Measurements from ENCODE around the gene TEX12. TPM values are rescaled to one million over a fixed set of nuclear protein-coding genes. Genes with fewer than 3 reads are reported as not detected.
A peak's percentile ranks its signal among the peaks of the same experiment; 100 is the strongest.
"Not testable (repeated sequence)": the region's sequence is repeated elsewhere in the genome, so short reads cannot be mapped to it uniquely, and the experiment has no call there.

TEX12 gene
- total RNA-seq, 1 experiment from 2014 or later, result not detected

DNA sequence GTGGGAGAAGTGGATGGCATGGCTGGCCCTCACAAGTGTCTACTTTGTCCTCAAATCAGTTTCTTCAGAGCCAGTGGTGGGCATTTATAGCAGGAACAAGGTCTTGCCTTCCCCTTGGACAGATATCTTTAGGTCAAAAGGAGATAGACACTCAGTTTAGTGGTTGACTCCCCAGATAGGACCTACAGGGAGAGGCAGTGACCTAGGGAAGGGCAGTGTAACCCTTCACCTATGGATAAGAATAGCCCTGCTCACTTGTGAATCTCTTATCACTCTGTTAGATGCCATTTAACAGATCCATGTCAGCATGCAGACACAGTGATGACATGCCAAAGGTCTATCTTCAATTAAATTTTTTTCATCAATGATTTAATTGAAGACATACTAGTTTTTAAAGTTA is 19.1 kb downstream of the TEX12 start:
- H3K36me3 ChIP-seq, result no peaks in the 10 kb centered on the region
- DNase-seq, result no peak
- H3K4me3 ChIP-seq, result no peak overlapping the region
- H3K27me3 ChIP-seq, result no peaks in the 10 kb centered on the region
- H3K9me3 ChIP-seq, result no peaks in the 10 kb centered on the region

- DNase-seq, result peak; percentile 74
These were observed 27.9 kb downstream of the TEX12 start for GRCh38 chr11:112195113-112195512.

DNA sequence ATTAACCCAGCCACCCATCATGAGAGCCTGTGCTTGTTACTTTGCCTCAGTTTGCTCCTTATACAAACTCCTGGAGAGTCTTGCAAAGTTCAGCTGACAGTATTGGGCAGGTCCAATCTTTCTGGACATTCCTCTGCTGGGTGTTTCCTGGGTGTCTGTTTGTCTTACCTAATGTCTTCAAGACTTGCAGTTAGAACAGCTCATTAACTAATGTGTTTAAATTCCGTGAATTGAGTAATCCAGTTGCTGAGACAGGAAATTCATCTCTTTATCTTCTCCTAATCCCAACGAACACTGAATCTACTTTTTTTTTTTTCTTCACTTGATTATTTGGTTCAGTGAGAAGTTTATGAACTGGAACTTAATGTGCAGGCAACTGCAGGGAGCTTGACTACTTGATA is 28.8 kb downstream of the TEX12 start:
- H3K36me3 ChIP-seq, result no peaks in the 10 kb centered on the region
- no peaks in the 10 kb centered on the region for H3K9me3 ChIP-seq
- H3K27me3 ChIP-seq, result no peaks in the 10 kb centered on the region
- DNase-seq, result peak; percentile 18
- no peak overlapping the region for H3K4me3 ChIP-seq

More at GRCh38 chr11:112195113-112195512, 27.9 kb downstream of the TEX12 start:
- not testable (repeated sequence) for H3K4me3 ChIP-seq, H3K27me3 ChIP-seq, H3K36me3 ChIP-seq, H3K9me3 ChIP-seq

DNA sequence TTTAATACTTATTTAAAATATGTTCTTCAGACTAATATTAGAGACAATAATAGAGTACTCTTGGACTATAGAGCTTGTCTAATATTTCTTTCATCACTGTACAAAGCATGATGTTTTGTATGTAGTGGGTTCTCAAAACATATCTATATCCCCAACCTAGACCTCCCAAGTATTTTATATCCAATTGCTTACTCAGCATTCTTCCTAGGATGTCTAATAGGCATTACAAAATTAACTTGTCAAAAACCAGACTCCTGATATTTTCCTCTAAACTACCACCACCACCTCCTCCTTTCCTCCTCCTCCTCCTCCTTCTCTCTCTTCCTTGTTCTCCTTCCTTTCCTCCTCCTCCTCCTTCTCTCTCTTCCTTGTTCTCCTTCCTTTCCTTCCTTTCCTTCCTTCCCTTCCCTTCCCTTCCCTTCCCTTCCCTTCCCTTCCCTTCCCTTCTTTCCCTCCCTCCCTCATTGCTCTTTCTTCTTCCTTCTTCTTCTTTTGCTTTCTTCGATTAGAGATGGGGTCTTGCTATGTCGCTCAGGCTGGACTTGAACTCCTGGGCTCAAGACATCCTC is 29.4 kb downstream of the TEX12 start:
- H3K9me3 ChIP-seq, result no peaks in the 10 kb centered on the region

DNA sequence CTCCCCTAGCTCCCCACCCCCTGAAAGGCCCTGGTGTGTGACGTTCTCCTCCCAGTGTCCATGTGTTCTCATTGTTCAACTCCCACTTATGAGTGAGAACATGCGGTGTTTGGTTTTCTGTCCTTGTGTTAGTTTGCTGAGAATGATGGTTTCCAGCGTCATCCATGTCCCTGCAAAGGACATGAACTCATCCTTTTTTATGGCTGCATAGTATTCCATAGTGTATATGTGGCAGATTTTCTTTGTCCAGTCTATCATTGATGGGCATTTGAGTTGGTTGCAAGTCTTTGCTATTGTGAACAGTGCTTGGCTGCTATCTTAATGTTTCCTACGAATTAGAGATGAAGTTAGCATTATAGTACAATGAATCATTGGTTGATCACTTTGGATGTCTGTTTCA is 31.9 kb downstream of the TEX12 start:
- H3K4me3 ChIP-seq, DNase-seq, H3K27me3 ChIP-seq, H3K9me3 ChIP-seq, H3K36me3 ChIP-seq: not testable (repeated sequence)

More for the DNA sequence above, 29.4 kb downstream of the TEX12 start:
- H3K36me3 ChIP-seq, result no peaks in the 10 kb centered on the region
- H3K4me3 ChIP-seq, result no peak overlapping the region
- H3K27me3 ChIP-seq, result no peaks in the 10 kb centered on the region
- no peak for DNase-seq

GRCh38 chr11:112200252-112200651 is 33.1 kb downstream of the TEX12 start:
- no peaks in the 10 kb centered on the region for H3K27me3 ChIP-seq
- H3K36me3 ChIP-seq, result no peaks in the 10 kb centered on the region
- H3K4me3 ChIP-seq, result no peak overlapping the region
- no peaks in the 10 kb centered on the region for H3K9me3 ChIP-seq
- no peak for DNase-seq

- no peak for DNase-seq
- H3K36me3 ChIP-seq, result no peaks in the 10 kb centered on the region
- H3K27me3 ChIP-seq, result no peaks in the 10 kb centered on the region
- no peaks in the 10 kb centered on the region for H3K9me3 ChIP-seq
- no peak overlapping the region for H3K4me3 ChIP-seq
These were observed 38.9 kb downstream of the TEX12 start for GRCh38 chr11:112206071-112206470.

- no peaks in the 10 kb centered on the region for H3K9me3 ChIP-seq
- DNase-seq, result no peak
- H3K4me3 ChIP-seq, result no peak overlapping the region
- H3K27me3 ChIP-seq, result no peaks in the 10 kb centered on the region
- H3K36me3 ChIP-seq, result no peaks in the 10 kb centered on the region
These were observed 43.7 kb downstream of the TEX12 start for GRCh38 chr11:112210890-112211289.

GRCh38 chr11:112211536-112211935 is 44.4 kb downstream of the TEX12 start:
- H3K9me3 ChIP-seq, result no peaks in the 10 kb centered on the region
- no peak for DNase-seq
- H3K27me3 ChIP-seq, result no peaks in the 10 kb centered on the region
- H3K36me3 ChIP-seq, result no peaks in the 10 kb centered on the region
- H3K4me3 ChIP-seq, result no peak overlapping the region

DNA sequence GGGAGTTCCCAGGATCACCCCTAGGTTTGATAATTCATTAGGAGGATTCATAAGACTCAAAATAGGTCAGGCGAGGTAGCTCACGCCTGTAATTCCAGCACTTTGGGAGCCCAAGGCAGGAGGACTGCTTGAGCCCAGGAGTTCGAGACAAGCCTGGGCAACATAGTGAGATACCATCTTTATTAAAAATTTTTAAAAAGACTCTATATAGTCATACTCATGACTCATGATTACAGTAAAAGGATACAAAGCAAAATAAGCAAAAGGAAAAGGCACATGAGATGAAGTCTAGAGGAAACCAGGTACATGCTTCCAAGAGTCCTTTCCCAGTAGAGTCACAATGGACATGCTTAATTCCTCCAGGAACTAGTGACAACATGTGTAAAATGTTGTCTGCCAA is 45.1 kb downstream of the TEX12 start:
- Histone ChIP-seq H3K27me3 (no peaks in the 10 kb centered on the region), H3K4me3 (no peak overlapping the region), H3K9me3 (no peaks in the 10 kb centered on the region), H3K36me3 (no peaks in the 10 kb centered on the region)
- no peak for DNase-seq

- DNase-seq, result no peak
These were observed 45.5 kb downstream of the TEX12 start for GRCh38 chr11:112212710-112213109.

DNA sequence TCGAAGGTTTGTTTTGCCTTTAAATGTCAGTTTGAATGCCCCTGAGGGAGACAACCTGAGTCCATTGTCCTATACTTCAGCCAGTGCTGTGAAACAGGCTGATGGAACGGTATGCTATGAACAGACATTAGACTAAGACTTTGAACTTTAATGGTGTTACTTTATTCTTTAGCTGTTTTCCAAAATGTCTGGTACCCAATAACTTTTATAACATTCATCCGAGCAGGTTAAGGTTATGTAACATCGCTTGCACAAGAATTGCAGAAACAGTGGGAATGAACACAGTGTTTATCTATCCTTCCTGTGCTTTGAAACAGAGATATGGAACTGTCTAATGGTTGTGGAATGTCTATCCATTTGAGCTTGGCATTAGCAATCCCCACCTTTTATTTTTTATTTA is 46.6 kb downstream of the TEX12 start:
- Histone ChIP-seq H3K27me3 (no peaks in the 10 kb centered on the region), H3K9me3 (no peaks in the 10 kb centered on the region), H3K4me3 (no peak overlapping the region), H3K36me3 (no peaks in the 10 kb centered on the region)
- DNase-seq, result no peak

More at GRCh38 chr11:112212710-112213109, 45.5 kb downstream of the TEX12 start:
- Histone ChIP-seq H3K27me3 (no peaks in the 10 kb centered on the region), H3K36me3 (no peaks in the 10 kb centered on the region), H3K9me3 (no peaks in the 10 kb centered on the region), H3K4me3 (no peak overlapping the region)

DNA sequence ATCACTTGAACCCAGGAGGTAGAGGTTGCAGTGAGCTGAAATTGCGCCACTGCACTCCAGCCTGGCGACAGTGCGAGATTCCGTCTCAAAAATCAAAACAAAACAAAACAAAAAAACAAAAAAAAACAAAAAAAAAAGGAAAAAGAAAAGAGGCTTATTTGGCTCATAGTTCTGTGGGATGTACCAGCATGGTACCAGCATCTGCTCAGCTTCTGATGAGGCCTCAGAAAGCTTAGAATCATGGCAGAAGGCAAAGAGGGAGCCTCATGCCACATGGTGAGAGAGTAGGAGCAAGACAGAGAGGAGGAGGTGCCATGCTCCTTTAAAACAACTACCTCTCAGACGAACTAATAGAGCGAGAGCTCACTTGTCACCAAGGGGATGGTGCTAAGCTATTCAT is 48.4 kb downstream of the TEX12 start:
- H3K9me3 ChIP-seq, result no peaks in the 10 kb centered on the region
- no peak for DNase-seq
- H3K36me3 ChIP-seq, result no peaks in the 10 kb centered on the region
- H3K27me3 ChIP-seq, result no peaks in the 10 kb centered on the region
- no peak overlapping the region for H3K4me3 ChIP-seq

GRCh38 chr11:112216561-112217105 is 49.5 kb downstream of the TEX12 start:
- no peak for DNase-seq
- no peak overlapping the region for H3K4me3 ChIP-seq
- H3K27me3 ChIP-seq, result no peaks in the 10 kb centered on the region
- H3K9me3 ChIP-seq, result no peaks in the 10 kb centered on the region
- no peaks in the 10 kb centered on the region for H3K36me3 ChIP-seq

- DNase-seq, result no peak
- Histone ChIP-seq H3K4me3 (no peak overlapping the region), H3K36me3 (no peaks in the 10 kb centered on the region), H3K27me3 (no peaks in the 10 kb centered on the region), H3K9me3 (no peaks in the 10 kb centered on the region)
These were observed 52.5 kb downstream of the TEX12 start for GRCh38 chr11:112219476-112220232.

- no peaks in the 10 kb centered on the region for H3K36me3 ChIP-seq
- peak; percentile 46 for DNase-seq
- H3K9me3 ChIP-seq, result no peaks in the 10 kb centered on the region
- H3K4me3 ChIP-seq, result no peak overlapping the region
- no peaks in the 10 kb centered on the region for H3K27me3 ChIP-seq
These were observed 54.2 kb downstream of the TEX12 start for GRCh38 chr11:112221274-112221835.

Data from MG63 (cell line).